ENCODE measurements around the gene NUBP2. TPM values are rescaled to one million over a fixed set of nuclear protein-coding genes. Genes with fewer than 3 reads are reported as not detected.

Gene NUBP2
- total RNA-seq (2014; rRNA removed) (95.1 and 128 TPM in 2 replicates), Bru-seq, nascent RNA (percentile 61 among the genes with signal in this experiment), BruChase-seq, experiment 1, labeled RNA remaining after a 6-hour chase (percentile 73 among the genes with signal in this experiment), BruChase-seq, experiment 2, labeled RNA remaining after a 2-hour chase (percentile 67 among the genes with signal in this experiment)
- long read RNA-seq, transcript NUBP2-215 (6 exons, 1,173 nt), result minor isoform, 5 of 145 reads
- long read RNA-seq, transcript NUBP2-206 (6 exons, 815 nt), result minor isoform, 5 of 145 reads
- long read RNA-seq, transcript NUBP2-201 (7 exons, 1,413 nt), result major isoform, 78 of 145 reads
- long read RNA-seq, partial matches to known transcripts, result 9 of 145 reads
- long read RNA-seq, other reads (novel, unspliced or antisense), result 42 of 145 reads

GRCh38 chr16:1782408-1783264, at the start of gene NUBP2, which contains the start of gene SPSB3:
TSS of gene NUBP2 (plus strand) at chr16:1782960. CDS start at chr16:1783021, 61 bp downstream.
TSS of gene SPSB3 (minus strand) at chr16:1782571. CDS start at chr16:1781483, 1,088 bp downstream.
- Histone ChIP-seq H2AFZ (ENCODE audit: low read length) (peak within 1 kb of the TSS; percentile 42; the same call in 1 of the 2 replicates), H3K27me3 (ENCODE audit: low read length) (no peaks in the 10 kb centered on the region), H4K20me1 (ENCODE audit: low read length) (no peaks in the 10 kb centered on the region), H3K4me3 (ENCODE audit: low read length) (peak within 1 kb of the TSS; percentile 89), H3K4me2 (ENCODE audit: low read length) (peak within 1 kb of the TSS; percentile 93), H3K9me2 (replicated peaks; ENCODE audit: low read length) (no peaks in the 10 kb centered on the region), H3K36me3 (ENCODE audit: low read depth, low read length) (no peaks in the 10 kb centered on the region), H3K9me3 (ENCODE audit: low read length) (no peaks in the 10 kb centered on the region), H3K79me2 (ENCODE audit: low read length) (peaks cover 49% of the 10 kb centered on the region), H3F3A (ENCODE audit: low read length, unreplicated experiment) (no peaks in the 10 kb centered on the region), H3K27ac (ENCODE audit: low read length) (no peak within 1 kb of the TSS), H3K9ac (ENCODE audit: low read length) (peak within 1 kb of the TSS; percentile 86), H3K4me1 (ENCODE audit: insufficient read depth, low read length) (peaks cover 11% of the 10 kb centered on the region; the same call in 1 of the 2 replicates)
- CTCF ChIA-PET, result interaction anchor here (0.7 kb wide), 1 partner anchor 77 kb away, joined by 3 read pairs; the partner anchor contains the start of gene MAPK8IP3
- no peak for TF ChIP-seq CTCF (conservative IDR thresholded peaks at IDR 0.05; ENCODE audit: low read depth, low read length)
- no peak for TF ChIP-seq EZH2phosphoT487 (IDR thresholded peaks at IDR 0.05; ENCODE audit: borderline replicate concordance, low read length)
- TF ChIP-seq EZH2 (IDR thresholded peaks at IDR 0.05; ENCODE audit: low read length, unreplicated experiment), result no peak
- peak; percentile 98 for DNase-seq
- POLR2A ChIA-PET (ENCODE audit: unreplicated experiment), result interaction anchor here (0.6 to 1.1 kb wide), 7 partner anchors 8 to 1237 kb away, joined by 3 to 26 read pairs (median 7); partner anchors contain the start of genes EME2, JPT2, MRPS34 and RPS2
- peak; percentile 85 for ATAC-seq
- BruUV-seq (replicated peaks), result no TSS peak
- intact Hi-C loops (cut with micrococcal nuclease), result no loop called here

- Histone ChIP-seq H4K20me1 (ENCODE audit: low read length) (no peaks in the 10 kb centered on the region), H3K4me2 (ENCODE audit: low read length) (no peak overlapping the region), H3K9ac (ENCODE audit: low read length) (no peak overlapping the region), H3K9me3 (ENCODE audit: low read length) (no peaks in the 10 kb centered on the region), H3K27ac (ENCODE audit: low read length) (no peak overlapping the region), H3K9me2 (replicated peaks; ENCODE audit: low read length) (no peaks in the 10 kb centered on the region), H3K79me2 (ENCODE audit: low read length) (no peaks in the 10 kb centered on the region), H3K4me1 (ENCODE audit: insufficient read depth, low read length) (no peaks in the 10 kb centered on the region), H3K27me3 (ENCODE audit: low read length) (no peaks in the 10 kb centered on the region), H3K36me3 (ENCODE audit: low read depth, low read length) (peaks cover 4% of the 10 kb centered on the region), H3F3A (ENCODE audit: low read length, unreplicated experiment) (no peaks in the 10 kb centered on the region), H3K4me3 (ENCODE audit: low read length) (no peak overlapping the region), H2AFZ (ENCODE audit: low read length) (no peak overlapping the region)
- POLR2A ChIA-PET (ENCODE audit: unreplicated experiment), result no interaction called here
- DNase-seq (no peak), ATAC-seq (no peak)
- TF ChIP-seq EZH2phosphoT487 (IDR thresholded peaks at IDR 0.05; ENCODE audit: borderline replicate concordance, low read length), result no peak
- TF ChIP-seq EZH2 (IDR thresholded peaks at IDR 0.05; ENCODE audit: low read length, unreplicated experiment), result no peak
- no peak for TF ChIP-seq CTCF (conservative IDR thresholded peaks at IDR 0.05; ENCODE audit: low read depth, low read length)
- intact Hi-C loops (cut with micrococcal nuclease), result no loop called here
- BruUV-seq (replicated peaks), result no TSS peak
- CTCF ChIA-PET, result no interaction called here
These were observed 48.6 kb upstream of the NUBP2 start for GRCh38 chr16:1734123-1734522.

Measured in PC-3 (cell line).